HG03095 (cell line): ENCODE data around the gene TFIP11.
"Not testable (repeated sequence)": the region's sequence is repeated elsewhere in the genome, so short reads cannot be mapped to it uniquely, and the experiment has no call there.

Experiments used
- ATAC-seq: cut with Tn5 transposase; IDR thresholded peaks from one replicate; pipeline ENCODE4 v1.9.1; 2021; ENCODE audit warnings: moderate library complexity; ENCODE audit not compliant: unreplicated experiment

TFIP11 gene

DNA sequence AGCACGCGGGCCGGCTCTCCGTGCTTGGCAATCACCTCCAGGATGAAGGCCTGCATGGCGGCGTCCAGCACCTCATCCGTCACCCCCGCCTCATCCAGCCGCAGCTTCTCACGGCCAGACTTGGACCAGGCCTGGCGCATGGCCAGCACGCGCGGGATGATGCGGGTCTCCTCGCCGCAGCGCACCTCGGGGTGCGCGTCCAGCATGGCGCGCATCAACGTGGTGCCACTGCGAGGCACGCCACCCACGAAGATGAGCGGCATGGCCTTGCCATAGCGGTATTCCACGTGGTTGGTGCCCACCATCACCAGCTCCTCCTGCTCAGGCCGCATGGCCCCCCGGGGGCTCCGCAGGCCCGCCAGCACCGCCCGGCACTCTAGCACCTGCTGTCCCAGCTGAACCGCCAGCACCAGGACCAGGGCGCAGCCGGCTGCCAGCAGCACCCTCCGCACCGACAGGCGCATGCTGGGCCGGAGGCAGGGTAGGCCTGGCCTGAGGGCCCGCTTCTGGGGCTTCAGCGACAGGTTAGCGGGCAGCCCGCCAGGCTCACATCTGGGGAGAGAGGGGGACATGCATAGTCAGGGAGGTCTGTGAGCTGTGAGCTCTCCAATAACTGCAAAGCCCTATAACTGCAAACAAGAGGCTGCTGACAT, 29.0 kb upstream of the TFIP11 start:
- ATAC-seq: no peak

DNA sequence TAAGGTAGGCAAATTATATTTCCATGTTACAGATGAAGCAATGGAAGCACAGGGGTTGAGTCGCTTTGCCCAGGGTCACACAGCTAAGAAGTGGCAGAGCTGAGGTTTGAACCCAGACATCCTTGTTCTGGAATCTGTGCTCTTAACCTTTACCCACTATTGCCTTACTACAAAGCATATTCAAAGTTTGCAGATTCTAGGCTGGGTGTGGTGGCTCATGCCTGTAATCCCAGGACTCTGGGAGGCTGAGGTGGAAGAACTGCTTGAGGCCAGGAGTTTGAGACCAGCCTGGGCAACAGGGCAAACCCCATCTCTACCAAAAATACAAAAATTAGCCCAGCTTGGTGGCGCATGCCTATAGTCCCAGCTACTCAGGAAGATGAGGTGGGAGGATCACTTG, 27.8 kb upstream of the TFIP11 start:
- no peak for ATAC-seq

DNA sequence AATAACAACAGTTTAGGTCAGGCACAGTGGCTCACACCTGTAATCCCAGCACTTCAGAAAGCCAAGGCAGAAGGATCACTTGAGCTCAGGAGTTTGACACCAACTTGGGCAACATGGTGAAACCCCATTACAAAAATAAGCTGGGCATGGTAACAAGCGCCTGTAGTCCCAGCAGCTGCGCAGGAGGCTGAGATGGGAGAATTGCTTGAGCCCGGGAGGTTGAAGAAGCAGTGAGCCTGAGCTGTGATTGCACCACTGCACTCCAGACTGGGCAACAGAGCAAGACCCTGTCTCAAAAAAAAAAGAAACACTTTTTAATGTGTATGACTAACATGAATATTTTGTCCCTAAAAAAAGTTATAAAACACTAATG, 24.5 kb upstream of the TFIP11 start:
- no peak for ATAC-seq

DNA sequence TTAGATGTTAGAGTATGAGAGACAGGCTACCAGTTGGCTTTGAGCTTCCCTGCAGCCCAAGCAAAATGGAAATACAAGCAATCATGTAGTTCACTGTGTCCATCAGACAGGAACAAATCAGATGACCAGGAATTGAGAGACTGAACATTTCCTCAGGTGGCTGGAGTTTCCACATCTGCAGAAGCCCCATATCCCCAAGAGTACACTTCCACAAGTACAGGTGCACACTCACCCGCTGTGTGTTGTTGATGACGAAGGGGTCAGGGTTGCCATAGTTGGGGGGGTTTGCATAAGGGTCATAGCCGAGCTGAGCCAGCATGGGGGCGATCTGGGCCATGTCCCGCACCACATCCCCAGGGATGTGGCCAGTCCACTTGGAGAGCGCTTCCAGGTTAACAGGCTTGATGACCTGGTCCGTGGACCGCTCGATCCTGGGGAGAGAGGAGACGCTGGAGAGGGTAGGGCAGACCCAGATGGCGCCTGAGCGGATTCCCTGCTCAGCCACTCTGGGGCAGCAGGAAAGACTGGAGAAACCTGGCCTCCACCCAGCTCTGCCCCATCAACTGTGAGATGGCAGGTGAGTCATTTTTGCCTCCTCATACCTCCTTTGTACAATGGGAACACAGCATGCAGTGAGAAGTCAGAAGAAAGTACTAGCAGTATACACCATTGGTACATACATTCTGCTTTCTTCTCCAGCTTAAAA, 23.9 kb upstream of the TFIP11 start:
- no peak for ATAC-seq

DNA sequence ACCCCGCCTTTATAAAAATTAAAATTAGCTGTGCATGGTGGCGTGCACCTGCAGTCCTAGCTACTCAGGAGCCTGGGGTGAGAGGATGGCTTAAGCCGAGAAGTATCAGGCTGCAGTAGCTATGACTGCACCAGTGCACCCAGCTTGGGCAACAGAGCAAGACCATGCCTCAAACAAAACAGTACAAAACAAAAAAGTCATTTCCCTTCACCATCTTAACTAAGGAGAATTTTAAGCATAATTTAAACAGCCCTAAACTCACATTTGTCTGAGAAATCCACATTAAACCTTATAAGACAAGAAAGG, 23.3 kb upstream of the TFIP11 start:
- ATAC-seq: no peak

DNA sequence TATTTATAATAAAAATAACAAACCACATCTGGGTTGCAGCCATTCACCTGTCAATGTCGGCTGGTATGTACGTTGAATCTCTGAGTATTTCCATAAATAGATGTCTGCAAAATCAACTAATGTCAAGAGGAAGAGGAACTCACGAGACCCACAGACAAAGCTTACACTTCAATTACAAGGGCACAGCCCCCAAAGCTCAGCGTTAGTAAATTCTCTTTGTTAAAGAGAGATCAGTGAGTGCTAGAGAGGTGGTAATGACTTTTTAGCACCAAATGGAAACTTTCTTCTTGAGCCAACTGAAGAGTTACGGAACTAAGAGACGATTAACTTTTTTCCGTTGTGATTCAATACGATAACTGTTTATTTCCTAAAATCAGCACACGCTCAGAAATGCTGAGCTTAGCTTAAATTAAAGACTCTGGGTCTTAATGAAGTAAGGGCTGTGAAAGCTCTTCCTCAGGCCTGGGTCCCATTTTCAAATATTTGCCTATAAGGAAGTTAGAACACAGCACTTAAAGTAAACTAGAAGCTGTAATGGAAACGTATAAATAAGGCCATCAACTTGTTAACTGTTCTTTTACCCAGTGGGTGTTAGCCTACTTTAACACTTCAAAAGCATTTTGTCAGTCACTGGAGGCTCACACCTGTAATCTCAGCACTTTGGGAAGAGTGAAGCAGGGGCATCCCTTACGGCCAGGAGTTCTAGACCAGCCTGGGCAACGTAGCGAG, 22.8 kb upstream of the TFIP11 start:
- no peak for ATAC-seq

DNA sequence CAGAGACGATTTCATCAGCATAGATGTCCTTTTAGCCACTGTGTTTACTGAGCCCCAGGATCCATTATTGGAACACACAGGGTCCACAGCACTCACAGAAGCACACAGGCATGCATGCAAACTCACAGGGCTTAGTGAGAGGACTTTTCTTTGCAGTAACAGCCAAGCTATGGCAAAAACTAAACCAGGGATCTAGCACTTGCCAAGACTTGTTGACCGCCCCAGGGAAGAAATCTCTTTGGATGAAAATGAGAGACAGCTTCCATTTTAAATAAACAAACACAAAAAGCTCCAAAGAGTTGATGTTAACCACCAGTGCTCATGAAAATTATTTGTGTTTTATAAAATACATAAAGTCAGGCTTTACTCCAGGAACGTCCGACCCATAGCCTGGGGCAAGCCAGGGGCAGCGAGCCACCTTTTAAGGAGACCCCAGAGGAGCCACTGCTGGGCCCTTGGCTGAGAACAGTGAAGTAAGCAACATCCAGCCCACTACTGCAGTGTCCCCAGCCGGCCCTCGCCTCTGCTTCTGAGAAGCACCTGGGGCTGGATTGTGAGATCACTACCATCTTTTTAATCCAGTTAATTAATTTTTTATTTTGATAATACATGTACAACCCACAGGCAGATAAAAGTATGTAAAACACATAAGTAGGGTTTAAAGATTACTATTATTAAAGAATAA, 22.0 kb upstream of the TFIP11 start:
- no peak for ATAC-seq

DNA sequence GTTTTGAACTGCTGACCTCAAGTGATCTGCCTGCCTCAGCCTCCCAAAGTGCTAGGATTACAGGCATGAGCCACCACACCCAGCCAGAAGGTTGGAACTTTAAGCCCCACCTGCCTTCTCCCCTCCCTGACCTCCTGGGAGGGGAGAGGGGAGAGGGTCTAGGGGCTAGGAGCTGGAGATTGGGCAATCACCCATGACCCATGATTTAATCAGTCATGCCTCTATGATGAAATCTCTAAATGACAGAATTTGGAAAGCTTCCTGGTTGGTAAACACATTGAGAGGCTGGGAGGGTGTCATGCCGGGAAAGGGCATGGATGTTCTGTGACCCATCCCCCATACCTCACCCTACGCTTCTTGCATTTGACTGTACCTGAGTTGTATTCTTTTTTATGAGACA, 17.1 kb upstream of the TFIP11 start:
- ATAC-seq: no peak

DNA sequence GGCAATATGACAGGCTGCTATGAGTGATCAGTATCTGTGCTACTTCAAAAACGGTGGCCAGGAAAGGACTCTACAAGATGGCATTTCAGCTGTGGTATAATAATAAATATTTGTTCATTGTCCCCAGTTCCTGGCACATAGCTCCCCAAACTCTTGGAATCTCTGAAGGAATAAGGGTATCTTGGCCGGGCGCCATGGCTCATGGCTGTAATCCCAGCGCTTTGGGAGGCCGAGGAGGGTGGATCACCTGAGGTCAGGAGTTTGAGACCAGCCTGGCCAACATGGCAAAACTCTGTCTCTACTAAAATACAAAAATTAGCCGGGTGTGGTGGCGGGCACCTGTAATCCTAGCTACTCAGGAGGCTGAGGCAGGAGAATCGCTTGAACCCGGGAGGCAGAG, 16.2 kb upstream of the TFIP11 start:
- ATAC-seq: not testable (repeated sequence)

DNA sequence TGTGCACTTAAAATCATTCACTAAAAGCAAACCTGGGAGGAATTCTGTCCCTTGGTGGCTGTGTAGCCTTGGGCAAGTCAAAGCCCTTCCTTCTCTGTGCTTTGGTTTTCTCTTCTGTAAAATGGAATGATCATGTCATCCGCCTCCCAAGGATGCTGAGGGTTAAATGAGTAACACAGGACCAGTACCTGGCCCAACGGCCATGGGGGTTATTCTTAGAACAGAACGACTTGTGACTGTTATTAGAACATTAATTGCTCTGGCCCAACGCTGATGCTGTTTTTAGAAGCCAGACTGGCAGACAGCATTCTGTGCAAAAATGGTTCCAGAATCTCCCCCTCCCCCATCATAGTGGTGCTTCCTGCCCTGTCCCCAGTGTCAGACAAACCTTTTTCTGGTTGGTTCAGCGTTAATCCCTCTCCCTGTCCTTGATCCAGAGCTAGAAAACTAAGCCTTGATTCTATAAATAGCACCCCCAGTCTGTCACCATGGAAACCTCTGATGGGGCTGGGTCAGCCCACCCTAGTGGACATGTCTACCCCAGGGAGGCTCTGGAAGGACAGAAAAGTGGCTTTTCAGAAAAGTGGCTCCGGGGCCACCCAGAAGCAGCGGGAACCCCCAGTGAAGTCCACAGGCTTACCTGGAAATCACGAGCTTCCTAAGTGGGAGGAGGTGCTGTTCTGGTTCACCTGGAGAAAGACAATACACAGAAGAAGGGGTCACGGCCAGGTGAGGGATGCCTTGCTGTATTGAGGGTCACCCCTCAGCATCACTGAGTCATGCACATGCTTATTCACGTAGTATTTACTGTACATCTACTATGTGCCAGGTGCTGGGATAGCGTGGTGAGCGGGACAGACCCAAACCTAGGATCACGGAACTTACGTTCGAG, 15.5 kb upstream of the TFIP11 start:
- ATAC-seq: no peak

DNA sequence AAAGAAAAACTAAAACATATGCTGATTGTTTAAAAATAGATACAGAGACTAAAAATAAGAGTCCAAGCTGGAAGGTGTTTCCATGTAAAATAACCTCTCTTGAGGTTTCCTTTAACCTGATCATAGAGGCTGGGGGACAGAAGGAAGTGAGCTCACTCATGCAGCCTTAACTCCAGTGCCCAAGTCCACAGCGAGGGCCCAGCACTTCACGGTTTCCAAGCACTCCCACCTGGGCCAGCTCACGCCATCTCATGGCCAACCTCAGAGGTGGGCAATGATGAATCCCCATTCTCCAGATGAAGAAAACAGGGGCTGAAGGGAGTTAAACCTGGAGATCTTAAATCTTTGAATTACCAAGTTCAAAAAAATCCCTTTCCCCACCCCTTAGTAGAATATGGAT, 14.9 kb upstream of the TFIP11 start:
- ATAC-seq: no peak

DNA sequence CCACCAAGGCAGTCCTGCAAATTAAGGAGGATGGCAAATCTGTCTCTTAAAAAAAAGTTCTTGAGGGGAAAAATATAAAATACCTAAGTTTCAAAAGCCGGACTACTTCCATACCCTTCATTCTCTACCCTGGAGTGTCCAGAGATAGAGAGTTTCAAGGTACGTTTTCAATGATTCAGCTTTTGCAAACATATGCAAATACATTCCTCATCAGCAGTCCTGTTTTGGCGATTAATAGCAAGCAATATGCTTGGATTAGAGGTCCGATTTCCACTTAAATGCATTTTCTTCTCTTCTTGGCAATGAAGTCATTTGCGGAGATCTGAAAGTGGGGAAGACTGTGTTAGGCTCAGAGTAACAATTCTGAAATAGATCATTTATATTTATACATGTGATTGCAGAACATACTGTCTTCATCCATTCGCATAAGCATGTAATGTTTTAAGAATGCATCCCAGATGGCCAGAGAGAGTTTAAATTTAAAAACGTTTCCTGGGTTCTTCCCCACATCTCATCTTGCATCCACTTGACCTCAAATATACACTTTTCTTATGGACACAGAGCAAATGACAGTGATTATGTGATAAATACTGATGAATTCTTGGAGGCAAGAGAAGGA, 13.8 kb upstream of the TFIP11 start:
- no peak for ATAC-seq

DNA sequence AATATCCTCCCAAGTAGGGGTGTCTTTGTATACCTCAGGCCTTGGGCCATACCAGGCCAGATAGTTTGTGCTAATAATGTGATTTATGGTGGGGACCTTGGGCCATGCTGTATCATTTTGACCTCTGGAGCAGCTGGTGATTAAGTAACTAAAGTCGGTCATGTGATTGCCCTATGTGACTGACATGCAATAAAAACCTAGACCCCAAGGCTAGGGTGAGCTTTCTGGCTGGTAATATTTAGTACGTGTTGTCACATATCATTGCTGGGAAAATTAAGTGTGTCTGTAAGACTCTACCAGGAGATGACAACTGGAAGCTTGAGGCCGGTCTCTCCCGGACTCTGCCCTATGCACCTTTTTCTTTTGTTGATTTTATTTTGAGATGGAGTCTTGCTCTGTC, 12.6 kb upstream of the TFIP11 start:
- no peak for ATAC-seq

DNA sequence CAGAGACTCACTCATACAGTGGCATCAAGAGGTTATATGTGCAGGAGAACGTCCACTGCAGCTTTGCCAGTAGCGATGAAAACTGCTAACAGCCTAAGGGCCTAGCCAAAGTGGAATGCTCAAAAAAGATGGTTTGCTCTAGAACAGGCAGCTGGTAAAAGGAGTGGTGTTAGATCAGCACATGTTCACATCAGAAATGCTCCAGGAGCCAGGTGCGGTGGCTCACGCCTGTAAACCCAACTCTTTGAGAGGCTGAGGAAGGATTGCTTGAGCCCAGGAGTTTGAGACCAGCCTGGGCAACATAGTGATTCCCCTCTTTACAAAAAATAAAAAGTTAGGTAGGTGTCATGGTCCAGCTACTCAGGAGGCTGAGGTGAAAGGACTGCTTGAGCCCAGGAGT, 10.3 kb upstream of the TFIP11 start:
- ATAC-seq: no peak

DNA sequence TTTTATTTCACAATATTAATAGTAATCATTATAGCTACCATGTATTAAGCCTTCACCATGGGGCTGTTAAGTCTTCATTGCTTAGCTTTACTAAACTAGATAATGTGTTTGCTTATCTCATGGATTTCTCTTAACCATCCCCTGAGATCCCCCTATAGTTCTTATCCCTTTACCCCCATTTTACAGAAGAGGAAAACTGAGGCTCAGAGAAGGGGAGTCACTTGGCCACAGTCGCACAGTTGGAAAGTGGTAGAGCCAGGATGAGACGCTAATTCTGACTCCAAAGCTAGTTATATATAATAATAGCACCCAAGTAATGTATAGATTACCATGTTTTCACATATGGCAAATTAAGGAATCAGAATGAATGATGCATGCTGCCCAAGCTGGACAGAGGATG, 9.7 kb upstream of the TFIP11 start:
- no peak for ATAC-seq

DNA sequence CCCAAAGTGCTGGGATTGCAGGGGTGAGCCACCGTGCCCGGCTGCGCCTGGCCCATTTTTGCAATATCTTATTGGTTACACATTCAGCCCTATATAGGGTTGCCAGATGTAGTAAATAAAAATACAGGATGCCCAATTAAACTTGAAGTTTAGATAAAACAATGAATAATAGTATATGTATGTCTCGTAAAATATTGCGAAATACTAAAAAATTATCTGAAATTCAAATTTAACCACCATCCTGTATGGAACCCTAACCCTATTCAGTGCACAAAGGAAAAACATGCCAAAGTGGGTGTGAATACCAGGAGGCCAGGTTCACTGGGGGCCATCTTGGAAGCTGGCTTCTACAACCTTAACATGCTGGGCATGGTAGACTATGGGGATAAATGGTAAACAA, 5.2 kb upstream of the TFIP11 start:
- no peak for ATAC-seq

DNA sequence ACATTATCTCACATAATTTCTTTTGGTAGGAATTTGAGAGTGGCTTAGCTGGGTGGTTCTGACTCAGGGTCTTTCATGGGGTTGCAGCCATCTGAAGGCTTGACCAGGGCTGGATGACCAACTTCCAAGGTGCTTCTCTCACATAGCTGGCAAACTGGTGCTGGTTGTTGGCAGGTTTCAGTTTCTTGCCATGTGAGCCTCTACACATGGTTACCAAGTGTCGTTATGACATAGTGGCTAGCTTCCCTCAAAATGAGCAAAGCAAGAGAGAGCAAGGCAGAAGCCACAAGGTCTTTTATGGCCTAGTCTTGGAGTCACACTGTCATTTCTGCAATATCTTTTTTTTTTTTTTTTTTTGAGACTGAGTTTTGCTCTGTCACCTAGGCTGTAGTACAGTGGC, 4.2 kb upstream of the TFIP11 start:
- no peak for ATAC-seq

DNA sequence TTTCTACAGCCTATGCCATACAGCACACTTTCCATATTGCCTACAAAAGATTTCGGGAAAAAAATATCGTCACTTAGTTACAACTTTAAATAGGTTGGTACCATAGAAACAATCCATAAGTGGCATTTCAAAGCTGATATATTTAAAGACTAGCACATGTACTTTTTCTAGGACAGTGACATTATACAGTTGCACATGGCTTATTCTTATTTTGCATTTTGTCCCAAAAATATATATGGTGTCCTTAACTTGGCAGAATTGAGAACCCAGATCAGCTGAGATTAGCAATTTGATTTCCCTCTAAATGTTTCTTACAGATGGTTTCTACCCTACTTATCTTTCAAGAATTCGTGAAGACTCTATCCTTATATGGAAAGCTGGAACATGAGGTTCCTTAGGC, 3.7 kb upstream of the TFIP11 start:
- no peak for ATAC-seq

DNA sequence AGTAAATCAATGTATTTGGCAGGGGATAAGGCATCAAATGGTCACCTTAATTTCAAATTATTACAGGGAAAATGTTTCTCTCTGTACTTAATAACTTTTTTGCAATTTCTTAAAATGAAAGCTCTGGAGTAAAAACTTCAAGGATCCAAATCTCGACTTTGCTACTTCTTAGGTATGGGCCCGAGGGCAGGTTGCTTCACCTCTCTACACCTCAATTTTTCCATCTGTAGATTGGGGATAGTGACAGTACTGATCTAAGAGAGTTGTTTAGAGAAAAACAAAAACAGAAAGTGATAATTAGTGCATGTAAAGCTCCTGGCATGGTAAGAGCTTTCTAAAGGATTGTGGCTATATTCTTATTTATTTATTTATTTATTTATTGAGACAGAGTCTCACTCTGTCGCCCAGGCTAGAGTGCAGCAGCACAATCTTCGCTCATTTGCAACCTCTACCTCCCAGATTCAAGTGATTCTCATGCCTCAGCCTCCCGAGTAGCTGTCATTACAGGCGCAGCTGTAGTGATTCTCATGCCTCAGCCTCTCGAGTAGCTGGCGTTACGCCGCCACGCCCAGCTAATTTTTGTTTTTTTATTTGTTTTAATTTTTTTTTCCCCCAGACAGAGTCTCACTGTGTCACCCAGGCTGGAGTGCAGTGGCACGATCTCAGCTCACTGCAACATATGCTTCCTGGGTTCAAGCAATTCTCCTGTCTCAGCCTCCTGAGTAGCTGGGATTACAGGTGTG, 2.3 kb upstream of the TFIP11 start:
- ATAC-seq: no peak

DNA sequence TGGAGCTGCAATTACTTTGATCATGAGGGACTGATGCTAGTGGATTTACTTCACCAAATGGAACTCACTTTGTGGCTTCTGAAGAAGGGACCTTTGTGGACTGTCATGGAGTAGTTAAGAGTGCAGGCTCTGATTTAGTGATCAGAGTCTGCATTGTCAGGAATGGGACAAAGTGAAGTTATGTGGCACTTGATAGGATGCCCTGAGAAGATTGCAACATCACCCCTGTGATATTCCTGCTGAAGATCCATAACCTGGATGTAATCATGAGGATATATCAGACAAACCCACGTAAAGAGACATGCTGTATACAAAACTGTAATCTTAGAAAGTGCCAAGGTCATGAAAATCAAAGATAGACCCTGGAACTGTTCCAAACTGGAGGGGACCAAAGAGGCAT, 1.6 kb upstream of the TFIP11 start:
- ATAC-seq: no peak
